GM18498 (cell line): ENCODE measurements around the gene PAX2.
A peak's percentile ranks its signal among the peaks of the same experiment; 100 is the strongest.

ENCODE experiments used
- ATAC-seq: cut with Tn5 transposase; IDR thresholded peaks from one replicate; pipeline ENCODE4 v1.9.1; 2021; ENCODE audit warnings: mild to moderate bottlenecking, moderate library complexity; ENCODE audit not compliant: unreplicated experiment

Gene PAX2

GRCh38 chr10:100723770-100724530 is 21.4 kb upstream of the PAX2 start:
- no peak for ATAC-seq

GRCh38 chr10:100724531-100725027 is 20.8 kb upstream of the PAX2 start:
- ATAC-seq, result no peak

DNA sequence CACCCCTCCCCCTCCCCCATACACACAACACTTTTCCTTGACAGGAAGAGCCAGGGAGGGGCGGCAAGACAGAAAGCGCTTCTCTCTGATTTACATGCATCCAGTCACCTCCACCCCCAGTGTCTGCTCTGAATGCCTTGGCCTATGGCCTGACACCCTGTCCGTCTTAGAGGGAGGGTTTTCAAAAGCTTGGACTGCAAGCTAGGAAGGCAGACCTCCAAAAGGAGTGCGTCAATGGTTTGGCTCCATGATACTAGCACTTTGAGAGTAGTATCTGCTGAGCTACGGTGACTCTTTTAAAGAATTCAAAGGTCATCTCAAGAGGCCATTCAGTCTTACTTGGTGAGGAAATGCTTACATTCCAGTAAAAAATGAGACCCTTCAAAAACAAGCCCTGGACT is 20.3 kb upstream of the PAX2 start:
- no peak for ATAC-seq

GRCh38 chr10:100725869-100726426 is 19.4 kb upstream of the PAX2 start:
- no peak for ATAC-seq

DNA sequence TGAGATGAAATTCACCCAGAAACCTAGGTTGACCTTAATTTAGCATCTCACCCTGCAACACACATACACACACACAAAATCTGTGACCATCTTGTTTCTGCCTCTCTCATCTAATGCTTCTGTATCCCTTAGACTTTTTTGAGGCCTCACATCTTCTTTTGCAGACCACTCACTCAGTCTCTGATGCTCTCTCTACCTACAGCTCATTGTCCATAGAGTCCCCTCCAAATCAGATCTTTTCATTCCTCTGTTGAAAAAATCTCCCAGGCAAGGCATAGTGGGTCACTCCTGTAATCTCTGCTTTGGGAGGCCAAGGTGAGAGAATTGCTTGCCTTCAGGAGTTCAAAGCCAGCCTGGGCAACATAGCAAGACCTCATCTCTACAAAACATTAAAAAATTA is 17.6 kb upstream of the PAX2 start:
- ATAC-seq, result no peak

GRCh38 chr10:100728928-100729861 is 16.2 kb upstream of the PAX2 start:
- no peak for ATAC-seq

DNA sequence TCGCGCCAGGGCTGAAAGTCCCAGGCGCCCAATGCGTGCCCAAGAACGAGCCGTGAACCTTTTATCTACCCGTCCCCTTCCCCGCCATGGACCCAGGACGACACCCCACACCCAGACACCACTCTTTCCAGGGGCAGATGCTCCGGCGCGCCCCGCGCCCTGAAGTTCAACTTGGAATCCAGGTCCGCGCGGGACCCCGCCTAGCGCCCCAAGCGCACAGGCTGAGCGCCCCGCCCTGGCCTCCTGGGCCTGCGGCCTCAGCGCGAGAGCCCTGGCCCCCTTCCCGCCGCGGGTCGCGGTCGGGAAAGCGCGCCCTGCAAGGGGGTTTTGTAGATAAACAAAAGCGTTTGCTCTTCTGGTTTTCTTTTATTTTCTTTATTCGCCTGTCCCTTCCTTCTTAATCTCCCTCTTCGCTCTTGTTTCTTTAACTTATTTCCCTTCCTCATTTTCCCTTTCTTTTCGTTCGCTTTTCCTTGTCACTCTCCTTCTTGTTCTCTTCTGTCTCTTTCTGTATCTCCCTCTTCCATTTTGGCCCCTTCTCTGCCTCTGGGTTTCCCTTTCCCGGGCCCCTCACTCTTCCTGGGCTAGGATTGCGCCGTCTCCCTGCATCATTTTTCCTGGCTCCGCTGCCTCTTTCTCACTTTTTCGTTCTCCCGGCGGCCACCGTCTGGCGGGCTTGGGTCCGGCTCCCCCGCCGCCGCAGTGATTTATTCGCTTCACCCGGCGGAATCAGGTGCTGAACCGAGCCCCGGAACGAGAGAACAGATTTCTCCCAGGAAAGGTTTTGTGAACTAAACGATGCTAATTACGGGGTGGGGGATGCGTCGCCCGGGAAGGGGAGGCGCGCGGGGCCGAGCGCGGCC is 15.3 kb upstream of the PAX2 start:
- no peak for ATAC-seq

DNA sequence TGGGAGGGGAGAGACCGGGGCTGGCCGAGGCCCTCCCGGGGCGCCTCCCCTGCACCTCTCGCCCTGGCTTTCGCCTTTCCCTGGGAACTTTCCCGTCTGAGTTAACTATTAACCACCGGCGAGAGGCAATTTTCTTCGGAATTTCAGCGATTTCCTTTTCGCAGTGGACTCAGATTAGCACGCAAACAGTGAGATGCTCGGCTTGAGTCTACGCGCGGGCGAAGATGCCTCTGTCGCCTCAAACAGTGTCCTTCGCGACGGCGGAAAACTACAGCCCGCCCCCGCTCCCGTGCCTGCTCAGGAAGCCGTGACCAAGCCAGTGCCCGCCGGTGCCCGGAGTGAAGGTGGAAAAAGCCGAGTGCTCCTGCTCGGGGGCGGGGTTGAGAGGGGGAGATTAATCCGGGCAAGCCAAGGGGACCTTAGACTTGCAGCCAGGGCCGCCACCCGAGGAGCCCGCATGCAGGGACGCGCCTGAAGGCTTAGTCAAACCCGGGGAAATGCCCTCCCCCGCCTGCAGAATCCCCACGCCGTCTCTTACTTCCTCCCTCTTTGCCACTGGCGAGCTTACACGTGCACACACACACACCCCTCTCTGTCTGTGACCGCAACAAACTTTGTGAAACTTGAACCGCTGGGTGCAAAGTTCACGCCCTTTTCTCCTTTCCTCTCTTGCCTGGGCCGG is 14.5 kb upstream of the PAX2 start:
- ATAC-seq, result peak; percentile 76

DNA sequence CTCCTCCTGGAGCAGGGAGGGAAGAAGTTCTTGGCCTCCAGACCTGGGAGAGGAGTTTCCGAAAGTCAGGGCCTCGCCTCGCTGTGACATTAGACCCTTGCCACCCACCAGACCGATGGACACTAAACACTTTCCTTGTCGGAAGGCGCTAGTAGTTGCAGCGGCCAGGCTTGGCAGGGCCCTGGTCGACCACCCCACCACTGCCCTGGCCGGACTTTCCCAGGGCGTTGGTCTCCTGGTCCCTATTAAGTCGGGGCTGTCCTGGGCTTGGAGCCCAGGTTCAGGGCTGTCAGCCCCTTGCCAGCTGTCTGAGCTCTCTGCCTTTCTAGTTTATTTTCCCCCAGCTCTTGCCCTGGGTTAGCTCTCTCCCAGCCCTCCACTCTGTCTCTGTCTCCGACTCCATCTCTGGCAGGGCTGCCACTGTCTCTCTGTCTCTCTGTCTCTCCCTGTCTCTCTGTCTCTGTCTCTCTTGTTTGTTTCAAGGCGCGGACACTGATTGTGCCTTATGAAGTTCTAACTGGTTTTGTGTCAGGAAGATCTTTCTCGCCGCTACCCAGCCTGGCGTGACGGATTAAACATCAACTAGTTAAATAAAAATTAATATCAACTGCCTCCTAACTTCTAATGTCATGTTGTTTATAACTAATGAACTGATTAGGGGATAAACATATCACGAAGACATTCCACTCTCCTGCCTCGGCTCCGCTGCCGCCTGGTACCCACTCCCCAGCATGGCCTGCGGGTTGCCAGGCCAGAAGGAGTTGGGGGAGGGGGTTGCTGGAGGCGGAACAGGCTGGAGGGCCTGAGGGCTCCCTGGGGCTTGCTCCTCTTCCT is 13.8 kb upstream of the PAX2 start:
- ATAC-seq, result no peak

- no peak for ATAC-seq
These were observed 13.2 kb upstream of the PAX2 start for GRCh38 chr10:100732241-100732596.

DNA sequence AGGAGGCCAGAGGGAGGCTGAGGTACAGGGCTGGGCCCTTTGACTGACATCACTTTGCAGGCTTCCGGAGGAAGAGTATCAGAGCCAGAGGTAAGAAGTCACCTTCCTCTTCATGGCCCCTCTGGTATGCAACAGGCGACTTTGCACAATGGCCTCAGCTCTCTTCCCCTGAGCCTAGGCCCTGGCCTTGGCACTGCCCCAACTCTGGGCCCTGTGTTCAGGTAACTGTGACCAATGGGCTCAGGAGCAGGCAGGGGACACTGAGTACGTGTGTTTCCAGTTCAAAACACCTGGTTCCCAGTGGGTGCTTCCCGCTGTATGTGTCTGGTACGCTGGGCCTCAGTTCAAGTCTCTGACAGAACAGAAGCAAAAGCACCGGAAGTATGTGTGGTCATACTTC is 12.1 kb upstream of the PAX2 start:
- ATAC-seq, result no peak

- ATAC-seq, result no peak
These were observed 10.9 kb upstream of the PAX2 start for GRCh38 chr10:100734295-100735086.

DNA sequence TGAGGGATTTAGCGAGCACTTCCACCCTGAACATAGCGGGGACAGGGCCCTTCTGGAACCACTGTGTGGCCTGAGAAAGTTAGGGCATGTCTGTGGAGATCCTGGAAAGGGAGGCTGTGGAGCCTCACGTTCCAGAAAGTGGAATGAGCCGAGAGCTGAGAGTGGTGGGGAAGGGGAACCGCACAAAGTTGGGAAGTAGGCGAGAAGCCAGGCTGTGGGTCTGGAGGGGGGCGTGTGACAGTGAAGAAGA is 10.4 kb upstream of the PAX2 start:
- ATAC-seq, result no peak

DNA sequence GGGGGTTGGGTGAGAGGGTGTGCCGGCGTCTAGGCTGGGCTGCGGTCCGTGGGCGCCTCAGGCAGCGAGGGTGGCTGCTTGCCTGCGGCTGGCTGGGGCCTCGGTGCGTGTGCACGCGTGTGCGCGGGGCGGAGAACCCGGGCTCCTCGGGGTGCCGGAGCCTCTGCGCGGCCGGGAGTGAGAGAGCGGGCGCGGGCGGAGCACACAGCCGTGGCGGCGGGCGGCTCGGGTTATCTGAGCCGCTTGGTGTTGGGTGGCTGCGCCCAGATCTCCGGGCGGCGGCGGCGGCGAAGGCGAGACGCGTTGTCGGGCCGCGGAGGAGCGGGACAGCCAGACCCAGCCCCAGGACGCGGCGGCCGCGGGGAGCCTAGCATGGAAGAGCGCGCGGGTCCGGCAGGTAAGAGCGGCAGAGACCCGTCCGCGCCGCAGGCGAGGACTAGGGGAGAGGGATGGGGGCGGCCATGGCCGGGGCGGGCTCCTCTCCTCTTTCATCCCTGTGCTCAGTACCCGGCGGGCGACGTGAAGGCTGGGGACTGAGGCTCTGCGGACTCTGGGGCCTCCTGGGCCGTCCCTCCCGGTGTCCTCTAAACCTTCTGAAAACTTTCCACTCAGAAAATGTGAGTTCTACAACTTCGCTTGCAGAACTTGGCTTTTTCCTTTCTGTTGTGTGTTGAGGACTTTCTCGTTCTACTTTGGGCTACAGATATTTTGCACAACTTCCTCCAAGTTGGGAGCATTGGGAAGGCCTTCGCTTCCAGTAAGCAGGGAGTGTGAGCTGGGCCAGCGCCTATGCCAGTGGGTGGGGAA is 9.8 kb upstream of the PAX2 start:
- ATAC-seq, result no peak

- ATAC-seq, result no peak
These were observed 9.1 kb upstream of the PAX2 start for GRCh38 chr10:100736144-100736808.

DNA sequence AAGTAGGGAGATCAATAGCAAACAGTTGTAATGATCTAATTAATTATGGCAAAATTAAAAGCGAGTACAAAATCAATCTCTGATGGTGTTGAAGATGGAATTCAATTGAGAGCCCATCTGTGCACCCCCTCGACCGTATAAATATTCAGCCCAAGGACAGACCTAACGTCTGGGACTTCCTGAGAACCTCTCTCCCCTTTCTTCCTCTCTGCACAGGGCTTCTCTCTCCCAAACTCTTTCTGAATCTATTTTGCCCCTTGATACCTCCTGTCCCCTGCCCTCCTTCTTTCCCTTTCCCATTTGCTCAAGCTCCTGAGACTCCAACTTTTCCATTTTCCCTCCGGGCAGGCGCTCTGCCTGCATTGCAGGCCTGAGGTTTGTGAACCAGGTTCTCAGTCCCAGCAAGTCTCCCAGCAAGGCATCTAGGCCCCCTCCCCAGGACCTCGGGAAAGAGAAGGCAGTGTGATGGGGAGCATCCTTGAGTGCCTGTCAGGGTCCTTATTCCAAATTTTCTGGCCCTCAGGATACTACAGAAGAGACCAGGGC is 8.5 kb upstream of the PAX2 start:
- no peak for ATAC-seq
